Natural killer cell (primary cell): ENCODE data around the gene SLC46A3. TPM values are rescaled to one million over a fixed set of nuclear protein-coding genes. Genes with fewer than 3 reads are reported as not detected.

Source experiments
- ATAC-seq, 3 donors: fragments of 150-1000 bp in 2 of 3; fragments of 200-7000 bp in 1 of 3; cut with Tn5 transposase; 1 replicate in 1 of 3; 2 replicates in 2 of 3; pipeline ENCODE4 v1.10.0; 2021; ENCODE audit warnings: mild to moderate bottlenecking in 2 of 3, moderate library complexity in 2 of 3
- DNase-seq, 2 donors: peaks; one replicate each; pipeline versions ENCODE4 v3.0.0 to v3.0.0-alpha.2; 2013 to 2021; ENCODE audit warnings: mixed read lengths in 1 of 2
- H3K27ac ChIP-seq: one replicate; pipeline ENCODE4 v1.5.1; 2013; ENCODE audit warnings: mild to moderate bottlenecking, low read length
- H3K27me3 ChIP-seq: one replicate; pipeline ENCODE4 v1.6.1; 2013; ENCODE audit warnings: low read length; ENCODE audit not compliant: control insufficient read depth, insufficient read depth
- H3K36me3 ChIP-seq: one replicate; pipeline ENCODE4 v1.6.1; 2013; ENCODE audit warnings: low read length; ENCODE audit not compliant: control insufficient read depth, insufficient read depth
- H3K4me1 ChIP-seq: one replicate; pipeline ENCODE4 v1.6.1; 2013; ENCODE audit warnings: low read length; ENCODE audit not compliant: control insufficient read depth, insufficient read depth
- H3K4me3 ChIP-seq: one replicate; pipeline ENCODE4 v1.5.1; 2013; ENCODE audit warnings: low read length
- H3K9me3 ChIP-seq: one replicate; pipeline ENCODE4 v1.6.1; 2013; ENCODE audit warnings: low read length; ENCODE audit not compliant: control insufficient read depth, insufficient read depth
- H3K27ac Mint-ChIP-seq, 2 donors: one replicate each; pipeline ENCODE4 v1.8.0; 2022; ENCODE audit warnings: mild to moderate bottlenecking in 2 of 2, mixed read lengths in 2 of 2, moderate library complexity in 1 of 2
- H3K27me3 Mint-ChIP-seq, 2 donors: one replicate each; pipeline ENCODE4 v1.8.0; 2022; ENCODE audit warnings: low read depth in 2 of 2, mixed read lengths in 2 of 2
- H3K36me3 Mint-ChIP-seq: one replicate; pipeline ENCODE4 v1.8.0; 2022; ENCODE audit warnings: mixed read lengths
- H3K4me1 Mint-ChIP-seq, 2 donors: one replicate each; pipeline ENCODE4 v1.8.0; 2022; ENCODE audit warnings: mixed read lengths in 2 of 2
- H3K4me3 Mint-ChIP-seq: one replicate; pipeline ENCODE4 v1.8.0; 2022; ENCODE audit warnings: mild to moderate bottlenecking, moderate library complexity, mixed read lengths
- H3K9me3 Mint-ChIP-seq, 2 donors: one replicate each; pipeline ENCODE4 v1.8.0; 2022; ENCODE audit warnings: mixed read lengths in 2 of 2
- CTCF ChIP-seq: fragments of 200-600 bp; IDR thresholded peaks from one replicate; pipeline ENCODE4 v1.8.0; 2022; ENCODE audit warnings: antibody characterized with exemption
- WGBS: methylation state at CpG from one replicate; pipeline ENCODE4 v1.1.7; 2013; ENCODE audit warnings: missing lambda C conversion rate; ENCODE audit not compliant: insufficient coverage; 5-methylcytosine and 5-hydroxymethylcytosine counted together
- intact Hi-C: fragments of 100-400 bp; cut with micrococcal nuclease; formaldehyde crosslinking; loops from one replicate; pipeline ENCODE4 v1.14.2; 2022
- total RNA-seq, 4 donors: library from RNA; stranded (reverse); fragments of 120-200 nt in 1 of 4; gene quantifications; one replicate each; pipeline versions ENCODE4 v1.2.3 to v1.2.4, GENCODE V29; 2013 to 2022

The SLC46A3 gene
- total RNA-seq, 3 donors from 2014 or later (not counting 1 experiment from before 2014, with no cell fraction given): 9.7 to 16.2 (median 11.9) TPM

GRCh38 chr13:28653111-28653510 lies 65.7 kb downstream of the SLC46A3 start:
- H3K4me3 ChIP-seq: no peak overlapping the region
- no peaks in the 10 kb centered on the region for H3K36me3 Mint-ChIP-seq
- ATAC-seq (no peak), DNase-seq (no peak)
- peaks cover 9 to 31% of the 10 kb centered on the region in 2 donors for H3K4me1 Mint-ChIP-seq
- no peaks in the 10 kb centered on the region for H3K9me3 Mint-ChIP-seq
- H3K27me3 Mint-ChIP-seq: no peaks in the 10 kb centered on the region
- no peak overlapping the region for H3K4me3 Mint-ChIP-seq
- H3K27ac Mint-ChIP-seq: no peak overlapping the region
- TF ChIP-seq CTCF: no peak
- WGBS: no CpG with 5 or more reads among the region's 1 CpG
- no peak overlapping the region for H3K27ac ChIP-seq
- peaks cover 3% of the 10 kb centered on the region for H3K36me3 ChIP-seq
- no peaks in the 10 kb centered on the region for H3K9me3 ChIP-seq
- peaks cover 8% of the 10 kb centered on the region for H3K4me1 ChIP-seq
- intact Hi-C loops: no loop called here
- H3K27me3 ChIP-seq: no peaks in the 10 kb centered on the region

- Histone ChIP-seq H3K27ac (no peak overlapping the region), H3K9me3 (no peaks in the 10 kb centered on the region), H3K36me3 (peaks cover 3% of the 10 kb centered on the region), H3K4me3 (no peak overlapping the region), H3K27me3 (no peaks in the 10 kb centered on the region), H3K4me1 (peaks cover under 1% of the 10 kb centered on the region)
- DNase-seq (no peak), ATAC-seq (no peak)
- Mint-ChIP-seq H3K27ac (peak overlapping the region in 1 of 2 donors; percentile 50), H3K4me1 (peaks cover 0 to 21% of the 10 kb centered on the region in 2 donors), H3K9me3 (no peaks in the 10 kb centered on the region), H3K27me3 (no peaks in the 10 kb centered on the region), H3K4me3 (no peak overlapping the region), H3K36me3 (no peaks in the 10 kb centered on the region)
- TF ChIP-seq CTCF: no peak
- WGBS: 74% methylated on average over 6 of the region's 7 CpGs
- intact Hi-C loops: no loop called here
Observed at GRCh38 chr13:28651810-28652401, 66.9 kb downstream of the SLC46A3 start.

- no peak for TF ChIP-seq CTCF
- intact Hi-C loops: no loop called here
Observed at GRCh38 chr13:28650284-28650683, 68.5 kb downstream of the SLC46A3 start.

More at GRCh38 chr13:28650284-28650683, 68.5 kb downstream of the SLC46A3 start:
- no peak for ATAC-seq
- Mint-ChIP-seq H3K4me1 (peaks cover 0 to 10% of the 10 kb centered on the region in 2 donors), H3K4me3 (no peak overlapping the region), H3K27me3 (no peaks in the 10 kb centered on the region), H3K27ac (no peak overlapping the region), H3K9me3 (no peaks in the 10 kb centered on the region), H3K36me3 (no peaks in the 10 kb centered on the region)
- Histone ChIP-seq H3K36me3 (peaks cover 3% of the 10 kb centered on the region), H3K27ac (no peak overlapping the region), H3K27me3 (no peaks in the 10 kb centered on the region), H3K4me3 (no peak overlapping the region), H3K9me3 (no peaks in the 10 kb centered on the region), H3K4me1 (no peaks in the 10 kb centered on the region)
- 80% methylated on average over 1 of the region's 2 CpGs for WGBS
- DNase-seq: no peak

Other genes starting within 250 kb of the SLC46A3 start
- under 1 TPM; 0.05 to 0.43 (median 0.07) TPM for gene FLT1, start 223.8 kb downstream of the SLC46A3 start, total RNA-seq
- gene POMP, start 59.8 kb downstream of the SLC46A3 start, total RNA-seq: 10 to 100 TPM; 33.0 to 42.2 (median 36.0) TPM
- not detected for gene MTUS2, start 101.4 kb upstream of the SLC46A3 start, total RNA-seq